GM12891 (cell line): ENCODE measurements around the gene CTPS2.
"Not testable (repeated sequence)": the region's sequence is repeated elsewhere in the genome, so short reads cannot be mapped to it uniquely, and the experiment has no call there.

Source experiments
- DNase-seq: peaks from one replicate; pipeline ENCODE4 v3.0.0; 2011; ENCODE audit warnings: low spot score; ENCODE audit not compliant: insufficient read length
- FAIRE-seq: peaks from 2 replicates; lab custom pipeline; 2011; peaks lifted over from hg19 to GRCh38; lab: Jason Lieb, UNC
- PAX5 ChIP-seq: IDR thresholded peaks from 2 replicates; pipeline ENCODE4 v1.6.1; 2011; ENCODE audit warnings: low read length, moderate library complexity, mild to moderate bottlenecking; ENCODE audit not compliant: insufficient read depth, severe bottlenecking
- POLR2A ChIP-seq: IDR thresholded peaks from 2 replicates; pipeline ENCODE4 v1.6.1; 2011; ENCODE audit warnings: low read depth, low read length, control low read depth
- POLR2AphosphoS5 ChIP-seq: IDR thresholded peaks from 2 replicates; pipeline ENCODE4 v1.6.1; 2011; ENCODE audit warnings: low read depth, low read length, control low read depth
- POU2F2 ChIP-seq: IDR thresholded peaks from 2 replicates; pipeline ENCODE4 v1.6.1; 2011; ENCODE audit warnings: low read depth, mild to moderate bottlenecking, control low read depth, low read length, moderate library complexity
- SPI1 ChIP-seq: IDR thresholded peaks from 2 replicates; pipeline ENCODE4 v1.6.1; 2011; ENCODE audit warnings: low read depth, low read length, control low read depth
- TAF1 ChIP-seq: IDR thresholded peaks from 2 replicates; pipeline ENCODE4 v1.6.1; 2011; ENCODE audit warnings: low read depth, low read length, control low read depth

CTPS2 gene

GRCh38 chrX:16617382-16617781, 95.1 kb downstream of the CTPS2 start:
- DNase-seq (no peak), FAIRE-seq (no peak)
- TF ChIP-seq POU2F2 (no peak), POLR2A (no peak), SPI1 (no peak), PAX5 (no peak), TAF1 (no peak), POLR2AphosphoS5 (no peak)

- FAIRE-seq (no peak), DNase-seq (no peak)
- TF ChIP-seq POLR2A (no peak), SPI1 (no peak), POLR2AphosphoS5 (no peak), POU2F2 (no peak)
These were observed 100.1 kb downstream of the CTPS2 start for GRCh38 chrX:16612257-16612897.

- FAIRE-seq, result not testable (repeated sequence)
These were observed 101.8 kb downstream of the CTPS2 start for GRCh38 chrX:16610654-16611053.

GRCh38 chrX:16610121-16610621, 102.3 kb downstream of the CTPS2 start:
- no peak for DNase-seq
- FAIRE-seq, result no peak
- TF ChIP-seq PAX5, result no peak
- no peak for TF ChIP-seq POLR2AphosphoS5
- no peak for TF ChIP-seq TAF1
- no peak for TF ChIP-seq POLR2A
- TF ChIP-seq SPI1, result no peak
- no peak for TF ChIP-seq POU2F2

More at GRCh38 chrX:16610654-16611053, 101.8 kb downstream of the CTPS2 start:
- DNase-seq, result not testable (repeated sequence)

- FAIRE-seq (no peak), DNase-seq (no peak)
- TF ChIP-seq PAX5, result no peak
- no peak for TF ChIP-seq POU2F2
- TF ChIP-seq TAF1, result no peak
- no peak for TF ChIP-seq POLR2A
- no peak for TF ChIP-seq SPI1
- no peak for TF ChIP-seq POLR2AphosphoS5
These were observed 106.2 kb downstream of the CTPS2 start for GRCh38 chrX:16606142-16606720.

- TF ChIP-seq TAF1 (no peak), POU2F2 (no peak), POLR2A (no peak), PAX5 (no peak), POLR2AphosphoS5 (no peak), SPI1 (no peak)
- no peak for DNase-seq
- FAIRE-seq, result no peak
These were observed 108.1 kb downstream of the CTPS2 start for GRCh38 chrX:16604337-16604736.

- no peak for DNase-seq
- TF ChIP-seq POLR2AphosphoS5 (no peak), TAF1 (no peak), SPI1 (no peak), POLR2A (no peak), PAX5 (no peak), POU2F2 (no peak)
- FAIRE-seq, result no peak
These were observed 108.6 kb downstream of the CTPS2 start for GRCh38 chrX:16603822-16604221.

GRCh38 chrX:16603235-16603634, 109.2 kb downstream of the CTPS2 start:
- FAIRE-seq, DNase-seq: not testable (repeated sequence)

- DNase-seq (no peak), FAIRE-seq (no peak)
- TF ChIP-seq PAX5, result no peak
- no peak for TF ChIP-seq SPI1
- no peak for TF ChIP-seq POU2F2
- TF ChIP-seq POLR2A, result no peak
- no peak for TF ChIP-seq TAF1
- TF ChIP-seq POLR2AphosphoS5, result no peak
These were observed 110.6 kb downstream of the CTPS2 start for GRCh38 chrX:16601885-16602284.

- no peak for DNase-seq
- no peak for FAIRE-seq
- TF ChIP-seq SPI1 (no peak), POLR2AphosphoS5 (no peak), TAF1 (no peak), POLR2A (no peak), POU2F2 (no peak), PAX5 (no peak)
These were observed 118.0 kb downstream of the CTPS2 start for GRCh38 chrX:16594490-16594889.

GRCh38 chrX:16593801-16594200, 118.7 kb downstream of the CTPS2 start:
- no peak for DNase-seq
- no peak for FAIRE-seq
- TF ChIP-seq POLR2A, result no peak
- no peak for TF ChIP-seq SPI1
- TF ChIP-seq POLR2AphosphoS5, result no peak
- no peak for TF ChIP-seq PAX5
- TF ChIP-seq TAF1, result no peak
- TF ChIP-seq POU2F2, result no peak
